ENCODE results near the gene SLC6A1. TPM values are rescaled to one million over a fixed set of nuclear protein-coding genes. Genes with fewer than 3 reads are reported as not detected.

The SLC6A1 gene
- total RNA-seq, 1 experiment from 2014 or later: not detected

GRCh38 chr3:11088831-11089230 is 96.3 kb downstream of the SLC6A1 start:
- H2AFZ ChIP-seq (ENCODE audit: low read depth, low read length, poor library complexity, severe bottlenecking): no peak overlapping the region
- H3K79me2 ChIP-seq (ENCODE audit: insufficient read depth, low read length): no peaks in the 10 kb centered on the region
- ATAC-seq: no peak
- no TSS peak for BruUV-seq (replicated peaks)
- H3K27ac ChIP-seq (ENCODE audit: low read depth, low read length): no peak overlapping the region
- intact Hi-C loops (cut with micrococcal nuclease): no loop called here
- no peak for DNase-seq (ENCODE audit: low read depth, low spot score)
- no peaks in the 10 kb centered on the region for H3K27me3 ChIP-seq (ENCODE audit: insufficient read depth, low read length)
- no peaks in the 10 kb centered on the region for H3K36me3 ChIP-seq (ENCODE audit: control insufficient read depth in 1 of 2, insufficient read depth in 2 of 2, low read length in 2 of 2)
- peaks cover 0 to 20% of the 10 kb centered on the region in 2 experiments; a peak in 2 of 4 replicates for H3K4me1 ChIP-seq (ENCODE audit: control insufficient read depth in 1 of 2, insufficient read depth in 2 of 2, low read length in 2 of 2)
- RAD21 ChIA-PET (ENCODE audit: low non-redundant PET in 1 of 2, low total read pairs in 2 of 2, uncharacterized antibody in 2 of 2, unreplicated experiment in 2 of 2): no interaction called here
- no peak overlapping the region for H3K9ac ChIP-seq (ENCODE audit: low read length)
- H3K4me2 ChIP-seq (ENCODE audit: low read length): no peak overlapping the region
- H4K20me1 ChIP-seq (ENCODE audit: insufficient read depth): no peaks in the 10 kb centered on the region
- H3K9me3 ChIP-seq (ENCODE audit: control insufficient read depth in 1 of 2, insufficient read depth in 1 of 2, low read depth in 1 of 2, low read length in 2 of 2): no peaks in the 10 kb centered on the region; a peak in 1 of 4 replicates
- CTCF ChIA-PET: interaction anchor here (0.5 kb wide), 1 partner anchor 975 kb away, joined by 4 read pairs; no protein-coding TSS in a partner anchor
- TF ChIP-seq FOSL1 (IDR thresholded peaks at IDR 0.05; ENCODE audit: low read depth) (no peak), SP1 (IDR thresholded peaks at IDR 0.05; ENCODE audit: low read depth) (no peak), TCF7L2 (IDR thresholded peaks at IDR 0.05; ENCODE audit: borderline replicate concordance, extremely low read depth, insufficient read depth, insufficient read length) (no peak), POLR2A (IDR thresholded peaks at IDR 0.05; ENCODE audit: borderline replicate concordance, extremely low read depth, insufficient read depth, insufficient read length) (no peak), EZH2phosphoT487 (IDR thresholded peaks at IDR 0.05; ENCODE audit: borderline replicate concordance) (no peak)
- H3K9me2 ChIP-seq (ENCODE audit: insufficient read depth): no peaks in the 10 kb centered on the region
- no peak overlapping the region for H3K4me3 ChIP-seq (replicated peaks in 1 of 2; ENCODE audit: low read depth in 1 of 2, low read length in 2 of 2)
- POLR2A ChIA-PET: no interaction called here

Other genes with a start within 250 kb of the SLC6A1 start
- not detected for gene SLC6A11, start 176.5 kb upstream of the SLC6A1 start, total RNA-seq (2021; ENCODE audit: unreplicated experiment)
- 7.0 TPM for gene HRH1, start 161.7 kb downstream of the SLC6A1 start, total RNA-seq (2021; ENCODE audit: unreplicated experiment)

All from HCT116 (cell line).